NOMO-1 treated with DMSO at 0.1 percent for 48 hours (cell line): ENCODE results near the gene TARM1.
A peak's percentile ranks its signal among the peaks of the same experiment; 100 is the strongest.
"Not testable (repeated sequence)": the region's sequence is repeated elsewhere in the genome, so short reads cannot be mapped to it uniquely, and the experiment has no call there.

Experiments
- DNase-seq: peaks from one replicate; lab custom pipeline; 2025; ENCODE audit not compliant: unreplicated experiment; lab: John Stamatoyannopoulos, UW

TARM1 gene

GRCh38 chr19:54100561-54100960 lies 19.4 kb upstream of the TARM1 start, which contains the start of gene OSCAR:
TSS of gene OSCAR (minus strand) at chr19:54100803. CDS start at chr19:54100792, 11 bp downstream.
- peak; percentile 14 for DNase-seq

- DNase-seq, result not testable (repeated sequence)
These were observed 18.7 kb upstream of the TARM1 start for GRCh38 chr19:54099903-54100255.

- DNase-seq, result no peak
These were observed 18.2 kb upstream of the TARM1 start for GRCh38 chr19:54099190-54099902.

GRCh38 chr19:54096617-54097106 lies 15.5 kb upstream of the TARM1 start:
- DNase-seq, result peak; percentile 59

GRCh38 chr19:54095859-54096616 lies 14.9 kb upstream of the TARM1 start:
- peak; percentile 63 for DNase-seq

- DNase-seq, result no peak
These were observed 14.1 kb upstream of the TARM1 start for GRCh38 chr19:54095136-54095858.

- no peak for DNase-seq
These were observed 13.3 kb upstream of the TARM1 start for GRCh38 chr19:54094426-54095000.

GRCh38 chr19:54084410-54084809 lies 3.2 kb upstream of the TARM1 start:
- no peak for DNase-seq

GRCh38 chr19:54077334-54077733 lies 3.8 kb downstream of the TARM1 start:
- DNase-seq, result peak; percentile 93

GRCh38 chr19:54074851-54075250 lies 6.3 kb downstream of the TARM1 start:
- DNase-seq, result no peak

GRCh38 chr19:54073829-54074228 lies 7.3 kb downstream of the TARM1 start:
- no peak for DNase-seq

GRCh38 chr19:54069470-54069869 lies 11.7 kb downstream of the TARM1 start:
- DNase-seq, result no peak

GRCh38 chr19:54063350-54064116 lies 17.6 kb downstream of the TARM1 start, which contains the start of gene VSTM1:
TSS of gene VSTM1 (minus strand) at chr19:54063897. CDS start at chr19:54063777, 120 bp downstream.
- no peak for DNase-seq

GRCh38 chr19:54062643-54063042 lies 18.5 kb downstream of the TARM1 start:
- peak; percentile 68 for DNase-seq

GRCh38 chr19:54047616-54048015 lies 33.5 kb downstream of the TARM1 start:
- peak; percentile 96 for DNase-seq

GRCh38 chr19:54045771-54046170 lies 35.4 kb downstream of the TARM1 start:
- DNase-seq, result no peak

- no peak for DNase-seq
These were observed 38.2 kb downstream of the TARM1 start for GRCh38 chr19:54042989-54043388.

- no peak for DNase-seq
These were observed 39.1 kb downstream of the TARM1 start for GRCh38 chr19:54041969-54042606.

- no peak for DNase-seq
These were observed 41.2 kb downstream of the TARM1 start for GRCh38 chr19:54040003-54040402.

GRCh38 chr19:54036542-54036941 lies 44.6 kb downstream of the TARM1 start:
- DNase-seq, result not testable (repeated sequence)
